Measurements from ENCODE around the gene OMP.

DNA sequence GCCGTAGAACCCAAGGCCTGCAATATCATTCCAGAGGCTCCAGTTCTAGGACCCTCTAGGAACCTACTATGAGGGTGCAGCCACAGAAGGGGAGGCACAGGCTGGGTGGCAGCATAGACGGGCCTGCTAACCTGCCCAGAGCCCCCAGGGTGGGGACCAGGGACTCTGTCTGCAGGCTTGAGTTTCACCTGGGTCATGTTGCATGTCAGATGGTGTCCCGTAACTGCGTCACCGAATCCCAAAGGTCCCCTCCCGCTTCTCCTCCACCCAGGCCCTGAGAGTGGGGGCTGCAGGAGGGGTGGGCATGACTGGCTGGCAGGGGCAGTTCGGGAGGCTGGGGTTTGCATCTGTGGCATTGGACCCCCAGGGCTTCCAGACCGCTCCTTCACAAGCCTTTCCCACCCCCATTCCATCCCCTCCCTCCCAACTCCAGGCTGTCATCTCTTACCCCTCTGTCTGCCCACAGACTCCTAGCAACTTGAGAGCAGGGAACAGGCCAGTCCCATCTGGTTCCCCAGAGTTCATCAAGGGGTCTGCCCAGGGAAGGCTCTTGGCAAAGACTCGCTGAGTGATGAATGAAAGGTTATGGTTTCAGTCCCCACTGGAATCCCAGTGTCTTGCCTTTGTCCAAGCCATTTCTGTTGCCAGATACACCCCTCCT lies 41.7 kb downstream of the OMP start:
- TF ChIP-seq EZH2 (IDR thresholded peaks at IDR 0.05; ENCODE audit: borderline replicate concordance, insufficient read depth, low read depth, low read length, poor library complexity, severe bottlenecking) (no peak), CTCF (IDR thresholded peaks at IDR 0.05) (no peak)
